Right atrium auricular region (tissue), 2 donors: ENCODE measurements around the gene PALLD. TPM values are rescaled to one million over a fixed set of nuclear protein-coding genes. Genes with fewer than 3 reads are reported as not detected.
A peak's percentile ranks its signal among the peaks of the same experiment; 100 is the strongest.

ENCODE experiments used
- DNase-seq: peaks from one replicate; pipeline ENCODE4 v3.0.0-alpha.2; 2019; ENCODE audit warnings: low spot score
- H3K27ac ChIP-seq, 2 donors: fragments of 200-600 bp; sonication (generic); 1 replicate in 1 of 2; 2 replicates in 1 of 2; pipeline ENCODE4 v1.5.1; 2016 to 2019
- H3K27me3 ChIP-seq, 2 donors: fragments of 200-600 bp; sonication (generic); one replicate each; pipeline versions ENCODE4 v1.5.1 to v1.6.0; 2017 to 2019
- H3K36me3 ChIP-seq: fragments of 200-600 bp; sonication (generic); one replicate; pipeline ENCODE4 v1.5.1; 2016
- H3K4me1 ChIP-seq, 2 donors: fragments of 200-600 bp; sonication (generic); one replicate each; pipeline versions ENCODE4 v1.5.1 to v1.6.0; 2017 to 2019
- H3K4me3 ChIP-seq, 2 donors: fragments of 200-600 bp; sonication (generic); 1 replicate in 1 of 2; 2 replicates in 1 of 2; pipeline ENCODE4 v1.5.1; 2017 to 2019; ENCODE audit warnings: mild to moderate bottlenecking in 1 of 2, moderate library complexity in 1 of 2
- H3K9me3 ChIP-seq, 2 donors: fragments of 200-600 bp; sonication (generic); one replicate each; pipeline ENCODE4 v1.5.1; 2019
- CTCF ChIP-seq, 2 donors: fragments of 200-600 bp; sonication (generic); IDR thresholded peaks; one replicate each; pipeline ENCODE4 v1.5.1; 2019; ENCODE audit warnings: antibody characterized with exemption in 2 of 2
- total RNA-seq, 2 donors: library from RNA; depleted of rRNA; stranded (reverse); fragments of >200 nt; gene quantifications; one replicate each; pipeline ENCODE4 v1.1.0, GENCODE V29; 2016

PALLD gene
- total RNA-seq, 2 donors from 2014 or later, result 764 to 782 TPM

- TF ChIP-seq CTCF (IDR thresholded peaks at IDR 0.05), result no peak
- Histone ChIP-seq H3K9me3 (peaks cover 0 to 4% of the 10 kb centered on the region in 2 donors), H3K27ac (peak overlapping the region in 1 of 2 donors; percentile 31), H3K36me3 (peaks cover 80% of the 10 kb centered on the region), H3K27me3 (no peaks in the 10 kb centered on the region), H3K4me3 (no peak overlapping the region), H3K4me1 (peaks cover 0 to 49% of the 10 kb centered on the region in 2 donors)
- no peak for DNase-seq
Measured at GRCh38 chr4:168886351-168886750, 389.5 kb downstream of the PALLD start.

- Histone ChIP-seq H3K4me1 (peaks cover 0 to 45% of the 10 kb centered on the region in 2 donors), H3K36me3 (peaks cover 80% of the 10 kb centered on the region), H3K27me3 (no peaks in the 10 kb centered on the region), H3K27ac (peak overlapping the region in 1 of 2 donors; percentile 31), H3K9me3 (no peaks in the 10 kb centered on the region), H3K4me3 (no peak overlapping the region)
- no peak for DNase-seq
- no peak for TF ChIP-seq CTCF (IDR thresholded peaks at IDR 0.05)
Measured at GRCh38 chr4:168887809-168888208, 391.0 kb downstream of the PALLD start.

GRCh38 chr4:168888715-168889215 is 391.9 kb downstream of the PALLD start:
- no peaks in the 10 kb centered on the region for H3K27me3 ChIP-seq
- peaks cover 81% of the 10 kb centered on the region for H3K36me3 ChIP-seq
- H3K4me3 ChIP-seq, result no peak overlapping the region
- DNase-seq, result no peak
- H3K27ac ChIP-seq, result no peak overlapping the region
- no peaks in the 10 kb centered on the region for H3K9me3 ChIP-seq
- no peak for TF ChIP-seq CTCF (IDR thresholded peaks at IDR 0.05)
- H3K4me1 ChIP-seq, result peaks cover 0 to 43% of the 10 kb centered on the region in 2 donors

- Histone ChIP-seq H3K27me3 (no peaks in the 10 kb centered on the region), H3K4me1 (peaks cover 0 to 26% of the 10 kb centered on the region in 2 donors), H3K36me3 (peaks cover 83% of the 10 kb centered on the region), H3K9me3 (no peaks in the 10 kb centered on the region), H3K27ac (peak overlapping the region in 1 of 2 donors; percentile 26), H3K4me3 (no peak overlapping the region)
- DNase-seq, result no peak
- TF ChIP-seq CTCF (IDR thresholded peaks at IDR 0.05), result no peak
Measured at GRCh38 chr4:168891086-168891485, 394.2 kb downstream of the PALLD start.

- no peak overlapping the region for H3K4me3 ChIP-seq
- H3K27ac ChIP-seq, result no peak overlapping the region
- no peak for TF ChIP-seq CTCF (IDR thresholded peaks at IDR 0.05)
- peaks cover 0 to 20% of the 10 kb centered on the region in 2 donors for H3K4me1 ChIP-seq
- no peaks in the 10 kb centered on the region for H3K27me3 ChIP-seq
- H3K36me3 ChIP-seq, result peaks cover 83% of the 10 kb centered on the region
- no peaks in the 10 kb centered on the region for H3K9me3 ChIP-seq
- no peak for DNase-seq
Measured at GRCh38 chr4:168891688-168892087, 394.8 kb downstream of the PALLD start.

- Histone ChIP-seq H3K27ac (peak overlapping the region in 1 of 2 donors; percentile 11), H3K36me3 (peaks cover 91% of the 10 kb centered on the region), H3K4me3 (no peak overlapping the region), H3K27me3 (no peaks in the 10 kb centered on the region), H3K9me3 (no peaks in the 10 kb centered on the region), H3K4me1 (peaks cover 0 to 13% of the 10 kb centered on the region in 2 donors)
- DNase-seq, result no peak
- TF ChIP-seq CTCF (IDR thresholded peaks at IDR 0.05), result no peak
Measured at GRCh38 chr4:168892475-168892874, 395.6 kb downstream of the PALLD start.
